HuH-7.5 (cell line): ENCODE results near the gene PSPN.

Source experiments
- DNase-seq: peaks from one replicate; pipeline ENCODE4 v3.0.0; 2011; ENCODE audit warnings: low spot score

Gene PSPN

GRCh38 chr19:6375411-6376010 lies at the start of gene PSPN:
Gene PSPN (minus strand): TSS chr19:6375933. CDS start chr19:6375849, 84 bp downstream.
- DNase-seq, result no peak

- peak; percentile 99 for DNase-seq
Observed at GRCh38 chr19:6424939-6425731, 49.4 kb upstream of the PSPN start.

GRCh38 chr19:6424195-6424938 lies 48.6 kb upstream of the PSPN start, which contains the start of gene KHSRP:
Gene KHSRP (minus strand): TSS chr19:6424811. CDS start chr19:6424701, 110 bp downstream.
- no peak for DNase-seq

- peak; percentile 79 for DNase-seq
Observed at GRCh38 chr19:6423499-6424194, 47.9 kb upstream of the PSPN start.

GRCh38 chr19:6421075-6422014 lies 45.6 kb upstream of the PSPN start:
- DNase-seq, result peak; percentile 23

- no peak for DNase-seq
Observed at GRCh38 chr19:6418562-6418932, 42.8 kb upstream of the PSPN start.

GRCh38 chr19:6417713-6418561 lies 42.2 kb upstream of the PSPN start:
- peak; percentile 41 for DNase-seq

- DNase-seq, result no peak
Observed at GRCh38 chr19:6416658-6417405, 41.1 kb upstream of the PSPN start.

- DNase-seq, result no peak
Observed at GRCh38 chr19:6415591-6416190, 40.0 kb upstream of the PSPN start.

GRCh38 chr19:6414793-6415590 lies 39.3 kb upstream of the PSPN start:
- DNase-seq, result no peak

GRCh38 chr19:6413721-6414643 lies 38.2 kb upstream of the PSPN start:
- no peak for DNase-seq

- no peak for DNase-seq
Observed at GRCh38 chr19:6413291-6413690, 37.6 kb upstream of the PSPN start.

- peak; percentile 83 for DNase-seq
Observed at GRCh38 chr19:6412447-6413091, 36.8 kb upstream of the PSPN start.

- no peak for DNase-seq
Observed at GRCh38 chr19:6412061-6412446, 36.3 kb upstream of the PSPN start.

GRCh38 chr19:6409346-6409745 lies 33.6 kb upstream of the PSPN start:
- DNase-seq, result no peak

- DNase-seq, result no peak
Observed at GRCh38 chr19:6406401-6406800, 30.7 kb upstream of the PSPN start.
